ENCODE measurements around the gene TMEM11. TPM values are rescaled to one million over a fixed set of nuclear protein-coding genes. Genes with fewer than 3 reads are reported as not detected.

The TMEM11 gene
- total RNA-seq, 1 donor from 2014 or later = 24.2 TPM

DNA sequence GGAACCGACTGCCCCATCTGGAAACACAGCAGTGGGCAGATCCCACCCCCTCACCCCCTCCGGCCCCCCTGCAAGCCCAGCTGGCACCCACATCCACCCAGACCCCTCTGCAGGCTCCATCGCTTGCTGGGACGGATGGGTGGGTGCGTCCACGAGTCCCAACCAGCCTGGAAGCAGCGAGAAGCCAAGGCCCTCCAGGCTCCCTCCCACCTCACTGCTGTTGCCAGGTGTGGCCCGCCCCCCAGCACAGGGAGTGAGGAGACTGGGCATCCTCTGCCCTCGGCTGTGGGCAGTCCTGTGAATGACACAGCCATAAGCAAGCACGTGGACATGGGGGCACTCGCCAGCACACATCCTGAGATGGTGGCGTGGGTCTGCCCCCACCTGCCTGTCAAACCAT lies 11.4 kb downstream of the TMEM11 start:
- Histone ChIP-seq H3K9me3 (no peaks in the 10 kb centered on the region), H3K27ac (no peak overlapping the region), H3K4me1 (peaks cover 16% of the 10 kb centered on the region), H3K36me3 (peaks cover 20% of the 10 kb centered on the region), H3K27me3 (no peaks in the 10 kb centered on the region), H3K4me3 (no peak overlapping the region)
- no peak for DNase-seq
- peak; percentile 6 for ATAC-seq
- intact Hi-C loops (cut with DNase I) = no loop called here
- TF ChIP-seq, protein P1, sequence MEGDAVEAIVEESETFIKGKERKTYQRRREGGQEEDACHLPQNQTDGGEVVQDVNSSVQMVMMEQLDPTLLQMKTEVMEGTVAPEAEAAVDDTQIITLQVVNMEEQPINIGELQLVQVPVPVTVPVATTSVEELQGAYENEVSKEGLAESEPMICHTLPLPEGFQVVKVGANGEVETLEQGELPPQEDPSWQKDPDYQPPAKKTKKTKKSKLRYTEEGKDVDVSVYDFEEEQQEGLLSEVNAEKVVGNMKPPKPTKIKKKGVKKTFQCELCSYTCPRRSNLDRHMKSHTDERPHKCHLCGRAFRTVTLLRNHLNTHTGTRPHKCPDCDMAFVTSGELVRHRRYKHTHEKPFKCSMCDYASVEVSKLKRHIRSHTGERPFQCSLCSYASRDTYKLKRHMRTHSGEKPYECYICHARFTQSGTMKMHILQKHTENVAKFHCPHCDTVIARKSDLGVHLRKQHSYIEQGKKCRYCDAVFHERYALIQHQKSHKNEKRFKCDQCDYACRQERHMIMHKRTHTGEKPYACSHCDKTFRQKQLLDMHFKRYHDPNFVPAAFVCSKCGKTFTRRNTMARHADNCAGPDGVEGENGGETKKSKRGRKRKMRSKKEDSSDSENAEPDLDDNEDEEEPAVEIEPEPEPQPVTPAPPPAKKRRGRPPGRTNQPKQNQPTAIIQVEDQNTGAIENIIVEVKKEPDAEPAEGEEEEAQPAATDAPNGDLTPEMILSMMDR (IDR thresholded peaks at IDR 0.05) = no peak

GRCh38 chr17:21201874-21202273 lies 12.1 kb downstream of the TMEM11 start:
- Histone ChIP-seq H3K27me3 (no peaks in the 10 kb centered on the region), H3K4me1 (peaks cover 16% of the 10 kb centered on the region), H3K27ac (no peak overlapping the region), H3K9me3 (no peaks in the 10 kb centered on the region), H3K36me3 (peaks cover 20% of the 10 kb centered on the region), H3K4me3 (no peak overlapping the region)
- TF ChIP-seq, protein P1 (IDR thresholded peaks at IDR 0.05) = no peak
- intact Hi-C loops (cut with DNase I) = no loop called here
- ATAC-seq (no peak), DNase-seq (no peak)

DNA sequence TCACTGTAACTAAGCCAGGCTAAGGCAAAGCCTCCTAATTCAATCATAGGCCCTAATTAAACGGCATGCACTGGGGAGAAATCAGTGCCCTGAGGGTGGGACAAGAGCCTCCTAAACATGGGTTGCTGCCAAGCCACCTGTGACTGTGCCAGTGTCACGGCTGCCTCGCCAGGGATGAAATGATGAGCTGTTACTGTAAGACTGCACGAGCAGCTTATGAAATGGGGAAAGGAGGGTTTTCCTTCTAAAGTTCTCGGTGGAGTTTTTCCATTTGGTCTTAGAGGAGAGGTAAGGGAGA lies 12.7 kb downstream of the TMEM11 start:
- Histone ChIP-seq H3K4me1 (peaks cover 16% of the 10 kb centered on the region), H3K27me3 (no peaks in the 10 kb centered on the region), H3K4me3 (no peak overlapping the region), H3K27ac (no peak overlapping the region), H3K36me3 (peaks cover 21% of the 10 kb centered on the region), H3K9me3 (no peaks in the 10 kb centered on the region)
- TF ChIP-seq, protein P1 (IDR thresholded peaks at IDR 0.05) = no peak
- ATAC-seq (no peak), DNase-seq (no peak)
- intact Hi-C loops (cut with DNase I) = no loop called here

GRCh38 chr17:21200590-21201297 lies 13.2 kb downstream of the TMEM11 start:
- Histone ChIP-seq H3K27ac (no peak overlapping the region), H3K27me3 (no peaks in the 10 kb centered on the region), H3K4me3 (no peak overlapping the region), H3K36me3 (peaks cover 21% of the 10 kb centered on the region), H3K9me3 (no peaks in the 10 kb centered on the region), H3K4me1 (peaks cover 16% of the 10 kb centered on the region)
- TF ChIP-seq, protein P1 (IDR thresholded peaks at IDR 0.05) = no peak
- intact Hi-C loops (cut with DNase I) = no loop called here
- ATAC-seq (no peak), DNase-seq (no peak)

DNA sequence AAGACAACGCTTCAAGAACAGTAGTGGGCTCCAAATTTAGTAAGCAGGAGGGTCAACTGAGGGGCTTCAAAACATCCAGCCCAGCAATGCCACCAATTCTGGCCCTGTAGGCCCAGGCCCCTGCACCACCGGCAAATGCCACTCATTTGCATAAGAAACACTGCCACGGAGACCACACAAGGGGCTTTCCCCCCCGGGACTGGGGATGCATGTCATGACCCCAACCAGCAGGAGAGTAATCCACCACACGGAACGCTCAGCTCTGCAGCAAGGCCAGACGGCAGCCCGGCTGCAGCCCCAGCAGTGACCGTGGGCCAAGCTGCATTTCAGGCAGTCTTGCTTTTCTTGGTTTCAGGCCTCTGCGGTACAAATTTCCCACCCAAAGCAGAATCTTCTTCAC lies 14.1 kb downstream of the TMEM11 start:
- ATAC-seq = no peak
- peaks cover 16% of the 10 kb centered on the region for H3K4me1 ChIP-seq
- no peak for DNase-seq
- no peaks in the 10 kb centered on the region for H3K27me3 ChIP-seq
- intact Hi-C loops (cut with DNase I) = no loop called here
- H3K36me3 ChIP-seq = peaks cover 21% of the 10 kb centered on the region
- no peak overlapping the region for H3K4me3 ChIP-seq
- no peaks in the 10 kb centered on the region for H3K9me3 ChIP-seq
- TF ChIP-seq, protein P1 (IDR thresholded peaks at IDR 0.05) = no peak
- H3K27ac ChIP-seq = no peak overlapping the region

GRCh38 chr17:21199311-21199710 lies 14.7 kb downstream of the TMEM11 start:
- intact Hi-C loops (cut with DNase I) = no loop called here
- H3K4me1 ChIP-seq = peaks cover 19% of the 10 kb centered on the region
- H3K27ac ChIP-seq = no peak overlapping the region
- TF ChIP-seq, protein P1 (IDR thresholded peaks at IDR 0.05) = no peak
- no peaks in the 10 kb centered on the region for H3K27me3 ChIP-seq
- no peak for ATAC-seq
- H3K9me3 ChIP-seq = no peaks in the 10 kb centered on the region
- H3K36me3 ChIP-seq = peaks cover 21% of the 10 kb centered on the region
- H3K4me3 ChIP-seq = no peak overlapping the region
- no peak for DNase-seq
